ENCODE measurements around the gene ARID5B.
"Not testable (repeated sequence)": the region's sequence is repeated elsewhere in the genome, so short reads cannot be mapped to it uniquely, and the experiment has no call there.

Gene ARID5B

GRCh38 chr10:62011558-62011957, 110.1 kb downstream of the ARID5B start:
- DNase-seq (ENCODE audit: low read depth, low spot score) = no peak

GRCh38 chr10:62012318-62012717, 110.8 kb downstream of the ARID5B start:
- no peak for DNase-seq (ENCODE audit: low read depth, low spot score)

DNA sequence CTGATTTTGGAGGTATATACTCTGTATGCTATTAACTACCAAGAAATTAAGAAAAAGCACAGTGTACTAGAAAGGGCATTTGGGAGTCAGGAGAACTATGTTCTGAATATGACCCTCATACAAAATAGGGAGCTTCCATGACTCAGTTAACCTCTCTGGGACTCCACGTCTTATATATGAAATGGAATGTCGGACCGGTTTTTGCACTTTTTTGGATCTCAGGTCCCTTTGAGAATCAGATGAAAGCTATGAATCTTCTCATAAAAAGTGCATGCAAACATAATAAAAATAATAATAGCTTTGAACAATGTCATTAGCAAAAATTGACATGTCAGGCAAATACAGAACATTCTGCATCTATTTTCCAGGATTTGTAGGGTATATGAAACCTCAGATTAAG, 113.0 kb downstream of the ARID5B start:
- DNase-seq (ENCODE audit: low read depth, low spot score) = no peak

DNA sequence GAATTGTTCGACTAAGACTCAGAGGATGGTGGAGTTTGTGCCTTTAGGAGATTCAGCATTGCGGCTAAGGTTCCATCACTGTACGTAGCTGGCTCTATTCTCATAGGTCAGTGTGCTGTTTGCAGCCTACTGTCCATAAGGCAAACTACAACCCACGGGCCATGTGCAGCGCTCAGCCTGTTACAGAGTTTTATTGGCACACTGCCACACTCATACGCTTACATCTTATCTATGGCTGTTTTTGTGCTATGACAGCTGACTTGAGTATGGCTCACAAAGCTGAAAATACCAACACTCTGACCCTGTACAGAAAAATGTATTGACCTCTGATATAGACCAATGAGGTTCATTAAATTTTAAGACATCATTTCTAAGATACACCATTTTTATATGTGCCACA, 114.5 kb downstream of the ARID5B start:
- no peak for DNase-seq (ENCODE audit: low read depth, low spot score)

DNA sequence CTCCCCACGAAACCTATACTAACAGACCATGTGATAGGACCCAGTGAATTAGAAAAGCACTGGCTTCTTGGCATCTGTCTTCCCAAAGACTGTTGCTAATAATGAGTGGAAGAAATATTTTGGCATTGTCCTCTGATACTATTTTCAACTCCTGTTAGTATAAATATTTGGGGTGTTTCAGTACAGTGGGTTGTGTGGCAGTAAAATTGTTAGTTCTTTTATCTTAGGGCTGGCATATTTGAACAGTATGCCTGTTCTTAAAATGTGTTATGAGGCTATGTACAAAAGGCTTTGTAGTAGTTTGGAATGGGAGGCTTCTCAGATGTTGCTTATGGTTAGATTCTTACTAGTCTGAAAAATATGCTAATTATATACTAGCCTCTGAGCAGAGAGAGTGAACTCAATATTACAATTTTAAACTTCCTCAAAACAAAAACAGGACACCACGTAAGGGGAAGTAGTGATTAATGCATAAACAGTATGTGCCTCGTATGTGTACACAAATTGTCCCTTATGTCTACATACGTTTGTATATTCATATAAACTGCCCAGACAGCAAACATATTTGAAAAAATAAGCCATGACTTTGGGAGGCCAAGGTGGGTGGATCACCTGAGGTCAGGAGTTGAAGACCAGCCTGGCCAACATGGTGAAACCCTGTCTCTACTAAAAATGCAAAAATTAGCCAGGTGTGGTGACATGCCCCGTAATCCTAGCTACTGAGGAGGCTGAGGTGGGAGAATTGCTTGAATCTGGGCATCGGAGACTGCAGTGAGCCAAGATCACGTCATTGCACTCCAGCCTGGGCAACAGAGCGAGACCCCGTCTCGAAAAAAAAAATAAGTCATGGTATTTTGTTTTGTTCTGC, 115.4 kb downstream of the ARID5B start:
- DNase-seq (ENCODE audit: low read depth, low spot score) = no peak

GRCh38 chr10:62017491-62017870, 116.0 kb downstream of the ARID5B start:
- DNase-seq (ENCODE audit: low read depth, low spot score) = no peak

DNA sequence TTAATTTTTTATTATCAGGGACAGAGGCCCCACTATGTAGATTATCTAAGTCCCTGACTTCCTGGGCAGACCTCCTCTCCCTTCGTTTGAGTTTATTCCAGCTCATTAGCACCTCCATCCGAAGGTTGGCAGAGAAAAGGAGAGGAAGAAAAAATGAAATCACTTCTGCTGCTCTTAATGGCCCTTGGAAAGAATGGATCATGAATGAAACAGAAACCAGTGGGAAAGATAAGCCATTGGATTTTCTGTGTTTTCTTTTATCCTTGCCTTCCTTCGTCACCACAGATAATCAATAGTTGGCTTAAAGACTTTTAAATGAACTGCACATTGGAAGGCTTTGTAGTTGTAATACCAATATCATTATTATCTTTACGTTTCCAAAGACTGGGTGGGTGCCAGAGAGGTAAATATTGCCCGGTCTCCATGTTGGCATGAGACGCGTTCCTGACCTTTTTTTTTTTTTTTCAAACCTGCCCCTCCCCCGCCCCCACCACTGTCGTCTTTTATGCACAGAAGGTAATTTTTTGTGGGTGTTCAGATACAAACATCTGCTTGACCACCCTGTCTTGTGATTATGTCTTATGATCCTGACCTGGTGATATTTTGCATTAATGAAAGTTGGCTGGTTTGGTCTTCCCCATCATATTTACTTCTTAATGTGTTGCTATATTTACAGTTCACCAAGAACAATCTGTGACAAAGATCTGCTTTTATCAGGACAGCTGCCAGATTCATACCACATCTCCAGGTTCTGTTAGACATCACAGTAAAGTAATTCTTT, 116.8 kb downstream of the ARID5B start:
- DNase-seq (ENCODE audit: low read depth, low spot score) = no peak

DNA sequence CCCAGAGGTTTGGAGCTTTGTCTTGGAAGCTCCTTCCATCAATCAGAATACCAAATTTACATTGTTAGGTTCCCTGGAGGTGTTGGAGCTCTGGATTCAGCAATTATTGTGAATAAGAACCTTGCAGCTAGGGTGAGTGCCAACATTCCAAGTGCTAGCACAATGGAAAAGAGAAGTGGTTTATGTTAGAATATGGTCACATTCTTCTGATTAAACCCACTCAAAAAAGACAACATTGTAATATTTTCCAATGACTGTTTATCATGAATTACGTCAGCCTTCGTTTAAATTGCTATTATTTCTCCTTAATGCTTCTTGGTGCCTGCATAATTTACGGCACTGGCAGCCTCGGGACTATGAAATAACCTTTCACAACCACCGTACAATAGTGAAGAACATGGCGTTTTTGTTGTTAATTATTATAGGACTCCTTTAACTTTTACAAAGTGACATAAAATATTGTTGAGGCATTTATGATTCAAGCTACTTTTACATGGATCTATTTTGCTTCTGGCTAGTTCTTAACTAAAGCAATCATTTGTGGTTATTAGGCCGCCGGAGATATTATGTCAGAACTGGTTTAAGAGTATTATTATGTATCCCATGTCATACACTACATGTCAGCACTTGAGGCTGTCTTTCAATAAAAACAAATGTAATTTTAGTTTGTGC, 117.7 kb downstream of the ARID5B start:
- DNase-seq (ENCODE audit: low read depth, low spot score) = no peak

GRCh38 chr10:62019685-62020359, 118.3 kb downstream of the ARID5B start:
- DNase-seq (ENCODE audit: low read depth, low spot score) = no peak

- no peak for DNase-seq (ENCODE audit: low read depth, low spot score)
Measured at GRCh38 chr10:62021128-62021665, 119.7 kb downstream of the ARID5B start.

DNA sequence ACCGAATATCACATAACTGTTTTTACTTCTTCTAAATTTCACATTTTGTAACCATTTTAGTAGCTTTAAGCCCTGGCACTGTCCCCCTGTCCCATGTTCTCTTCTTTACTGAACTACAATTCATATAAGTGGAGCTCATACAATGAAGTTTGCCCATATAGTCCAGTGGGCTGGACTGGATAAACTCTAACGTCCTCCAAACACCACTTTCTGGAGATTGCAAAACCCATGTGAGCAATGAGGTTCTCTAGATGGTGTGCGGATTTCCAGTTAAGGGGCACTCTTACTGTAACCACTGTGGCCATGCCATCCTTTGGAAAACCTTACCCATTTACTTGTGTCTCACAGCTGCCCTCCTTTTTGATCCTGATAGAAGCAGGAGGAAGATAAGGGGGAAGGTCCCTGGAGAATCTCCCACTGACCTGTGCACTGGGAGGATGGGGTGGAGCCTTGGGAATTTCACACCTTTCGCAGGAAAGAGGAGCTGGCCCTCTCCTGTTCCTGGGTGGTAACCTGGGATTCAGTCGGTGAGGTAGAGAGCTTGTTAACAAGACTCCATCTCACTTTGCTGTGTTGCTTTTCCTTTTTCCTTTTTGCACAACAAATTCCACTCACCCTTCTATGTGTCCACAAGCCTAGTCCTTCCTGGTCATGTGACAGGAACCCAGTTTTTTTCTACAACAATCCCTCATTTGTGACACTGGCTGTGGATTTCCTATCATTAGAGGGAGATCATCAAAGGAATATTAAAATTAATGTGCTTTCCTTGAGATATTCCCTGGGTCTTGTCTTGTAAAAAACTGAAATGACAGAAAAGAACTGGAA, 120.7 kb downstream of the ARID5B start:
- DNase-seq (ENCODE audit: low read depth, low spot score) = peak; percentile 15

GRCh38 chr10:62022830-62023229, 121.3 kb downstream of the ARID5B start:
- no peak for DNase-seq (ENCODE audit: low read depth, low spot score)

GRCh38 chr10:62023329-62023728, 121.8 kb downstream of the ARID5B start:
- no peak for DNase-seq (ENCODE audit: low read depth, low spot score)

DNA sequence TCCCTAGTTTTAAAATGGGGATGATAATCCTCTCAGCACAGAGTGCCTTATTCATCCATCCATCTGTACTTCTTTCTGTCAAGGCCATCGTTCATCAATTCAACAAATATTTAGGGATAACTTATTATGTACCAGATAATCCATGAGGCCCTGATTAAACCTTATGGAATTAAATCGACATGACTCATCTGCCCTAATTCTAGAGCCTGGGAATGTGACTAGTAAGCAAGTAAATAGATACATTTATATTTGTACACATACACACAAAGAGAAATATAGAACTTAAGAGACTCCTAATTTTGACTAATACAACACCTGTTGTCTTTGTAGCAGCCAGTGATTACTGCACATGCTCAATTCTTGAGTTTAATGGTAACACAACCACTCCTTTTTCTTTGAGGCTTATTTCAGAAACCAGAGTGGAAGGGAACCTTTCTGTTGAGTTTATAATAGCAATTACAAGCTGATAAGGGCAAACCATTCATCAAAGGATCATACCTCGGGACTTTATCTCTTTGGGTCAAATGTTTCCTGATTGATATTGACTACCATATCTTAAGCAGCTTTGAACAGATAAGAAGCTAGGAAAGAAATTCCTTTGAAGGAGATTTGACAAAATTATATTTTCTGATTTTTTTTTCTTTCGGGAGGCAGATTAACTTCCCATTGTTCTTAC, 122.7 kb downstream of the ARID5B start:
- DNase-seq (ENCODE audit: low read depth, low spot score) = no peak

DNA sequence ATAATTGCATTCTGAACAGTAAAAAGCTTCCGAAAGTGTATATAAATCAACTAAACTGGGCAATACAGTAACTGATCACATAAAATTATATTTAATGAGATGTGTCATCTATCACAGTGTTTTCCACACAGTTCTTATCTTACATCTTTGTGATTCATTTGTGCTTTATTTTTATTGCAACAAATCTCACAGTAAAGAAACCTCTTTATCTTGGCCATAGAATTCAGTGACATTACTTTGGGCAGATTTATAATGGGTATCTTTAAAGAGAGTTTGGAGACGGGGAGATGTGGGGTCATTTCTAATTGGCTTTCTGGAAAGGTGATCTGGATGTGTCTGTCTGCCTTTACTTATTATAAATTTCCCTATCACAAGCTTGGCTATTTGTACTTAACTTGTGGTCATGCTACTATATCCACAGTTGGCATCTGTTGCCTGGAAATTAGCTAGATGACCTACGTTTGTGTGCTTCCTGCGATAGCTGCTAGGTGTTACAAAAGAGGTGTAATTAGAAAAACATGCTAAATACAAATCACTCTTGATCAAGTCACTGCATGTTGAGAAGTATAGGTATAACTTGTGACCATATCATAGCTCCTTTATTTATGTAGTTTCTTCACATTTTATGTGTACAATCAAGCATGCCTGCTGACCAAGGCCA, 123.8 kb downstream of the ARID5B start:
- DNase-seq (ENCODE audit: low read depth, low spot score) = no peak

DNA sequence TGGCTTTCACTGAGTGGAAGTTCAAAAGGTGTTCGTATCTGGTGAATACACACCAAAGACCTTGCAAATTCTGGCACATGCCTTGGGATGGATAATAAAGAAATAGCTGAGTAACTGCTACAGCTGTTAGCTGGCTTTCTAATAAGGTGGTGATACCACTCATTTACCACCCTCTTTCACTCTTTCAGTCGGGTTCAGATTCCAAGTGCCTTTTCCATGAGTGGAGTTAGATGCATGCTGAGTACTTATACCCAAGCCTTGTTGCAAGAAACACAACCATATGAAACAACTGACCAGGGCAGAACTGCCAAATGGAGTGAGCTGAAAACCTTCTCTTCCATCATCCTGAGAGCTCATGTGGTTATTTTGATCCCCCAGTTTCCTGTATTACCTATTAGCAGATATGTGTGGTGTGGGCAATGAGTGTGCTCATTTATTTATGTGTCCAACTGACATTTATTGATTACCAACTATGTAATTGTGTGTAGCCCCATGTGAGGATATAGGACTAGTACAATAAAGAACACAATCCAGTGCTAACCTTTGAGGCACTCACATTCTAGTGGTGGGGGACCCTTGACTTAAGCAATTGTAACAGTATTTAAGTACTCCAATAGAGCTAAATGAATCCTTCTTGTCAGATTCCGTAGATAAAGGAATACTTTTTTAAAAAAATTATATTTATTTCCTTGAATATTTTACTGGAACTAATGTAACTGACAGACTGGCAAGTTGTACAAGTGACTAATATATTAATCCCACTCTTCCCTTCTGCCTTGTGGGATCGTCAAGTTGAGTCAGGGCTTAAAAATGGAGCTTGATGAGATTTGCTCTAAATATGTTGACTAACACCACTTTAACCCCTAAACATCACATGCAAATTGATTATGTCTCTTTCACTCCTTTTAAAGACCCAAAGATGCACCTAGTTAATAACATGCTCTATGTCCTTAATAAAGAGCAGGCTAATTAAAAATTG, 124.7 kb downstream of the ARID5B start:
- no peak for DNase-seq (ENCODE audit: low read depth, low spot score)

GRCh38 chr10:62027841-62028501, 126.5 kb downstream of the ARID5B start:
- no peak for DNase-seq (ENCODE audit: low read depth, low spot score)

DNA sequence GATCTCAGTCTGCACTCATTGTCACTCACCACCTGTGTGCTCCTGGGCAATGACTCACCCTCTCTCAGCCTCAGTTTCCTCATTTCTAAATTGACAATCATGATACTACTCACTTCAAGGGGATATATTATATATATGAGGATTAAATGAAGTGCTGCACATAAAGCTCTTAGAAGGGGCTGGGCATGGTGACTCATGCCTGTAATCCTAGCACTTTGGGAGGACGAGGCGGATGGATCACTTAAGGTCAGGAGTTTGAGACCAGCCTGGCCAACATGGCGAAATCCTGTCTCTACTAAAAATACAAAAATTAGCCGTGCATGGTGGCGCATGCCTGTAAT, 127.0 kb downstream of the ARID5B start:
- DNase-seq (ENCODE audit: low read depth, low spot score) = not testable (repeated sequence)
